HepG2 (cell line): ENCODE results near the gene ZPLD1. TPM values are rescaled to one million over a fixed set of nuclear protein-coding genes. Genes with fewer than 3 reads are reported as not detected.

Source experiments
- ATAC-seq: fragments of 200-7000 bp; cut with Tn5 transposase; 3 replicates; pipeline ENCODE4 v1.9.1; 2020; ENCODE audit warnings: mild to moderate bottlenecking, moderate library complexity
- BruUV-seq: library from RNA; stranded (reverse); fragments of 400-500 nt; replicated peaks from 2 replicates; lab custom pipeline; 2021; lab: Mats Ljungman, UMichigan
- CTCF ChIA-PET: fragments of 300-600 bp; formaldehyde crosslinking; extraction: SDS; loops from one replicate; lab custom pipeline; 2021; ENCODE audit warnings: low total read pairs, inconsistent platforms, low intra/inter-chr PET ratio; lab: Yijun Ruan, JAX
- POLR2A ChIA-PET: fragments of 350-600 bp; sonication (Branson Sonifier 250); formaldehyde crosslinking; loops from one replicate; lab custom pipeline; 2020; ENCODE audit warnings: antibody characterized with exemption, inconsistent platforms; lab: Yijun Ruan, JAX
- DNase-seq: peaks from one replicate; pipeline ENCODE4 v3.0.0-alpha.2; 2015; ENCODE audit warnings: low spot score
- FAIRE-seq: peaks from 3 replicates; lab custom pipeline; 2011; peaks lifted over from hg19 to GRCh38; lab: Jason Lieb, UNC
- H2AFZ ChIP-seq: one replicate; pipeline ENCODE4 v1.6.1; 2011; ENCODE audit warnings: low read length, inconsistent platforms
- H3K27ac ChIP-seq: fragments of 300-600 bp; 3 replicates; pipeline ENCODE4 v1.8.0; 2011; ENCODE audit warnings: mixed run types, mild to moderate bottlenecking, mixed read lengths, low read length, inconsistent platforms; ENCODE audit not compliant: insufficient read depth; ENCODE audit errors: extremely low read length
- H3K27me3 ChIP-seq, 2 experiments: fragments of 200-600 bp in 1 of 2; 2 replicates in 1 of 2; 3 replicates in 1 of 2; pipeline versions ENCODE4 v1.6.0 to v1.8.0; 2011; ENCODE audit warnings: low read length in 2 of 2, mild to moderate bottlenecking in 2 of 2, moderate library complexity in 2 of 2, inconsistent platforms in 1 of 2; ENCODE audit not compliant: insufficient read depth in 2 of 2, control insufficient read depth in 1 of 2
- H3K36me3 ChIP-seq, 2 experiments: fragments of 200-600 bp in 1 of 2; replicated peaks in 1 of 2; 2 replicates in 1 of 2; 3 replicates in 1 of 2; pipeline versions ENCODE4 v1.5.1 to v1.8.0; 2011; ENCODE audit warnings: low read length in 2 of 2, inconsistent platforms in 1 of 2; ENCODE audit not compliant: insufficient read depth in 2 of 2, control insufficient read depth in 1 of 2
- H3K4me1 ChIP-seq: 2 replicates; pipeline ENCODE4 v1.5.1; 2012; ENCODE audit warnings: low read length, inconsistent platforms; ENCODE audit not compliant: insufficient read depth
- H3K4me2 ChIP-seq: 2 replicates; pipeline ENCODE4 v1.6.0; 2011; ENCODE audit warnings: low read depth, low read length, inconsistent platforms
- H3K4me3 ChIP-seq, 3 experiments: fragments of 200-600 bp in 1 of 3; sonication (generic), shearing (Covaris generic) in 1 of 3; replicated peaks in 1 of 3; 2 replicates each; pipeline ENCODE4 v1.5.1; 2011 to 2016; ENCODE audit warnings: low read length in 3 of 3, inconsistent platforms in 2 of 3, low read depth in 2 of 3, mild to moderate bottlenecking in 2 of 3, control low read depth in 1 of 3, mixed read lengths in 1 of 3; ENCODE audit not compliant: insufficient read depth in 1 of 3
- H3K79me2 ChIP-seq: one replicate; pipeline ENCODE4 v1.6.1; 2011; ENCODE audit warnings: low read length, inconsistent platforms; ENCODE audit not compliant: insufficient read depth
- H3K9ac ChIP-seq: 2 replicates; pipeline ENCODE4 v1.6.0; 2011; ENCODE audit warnings: mild to moderate bottlenecking, low read depth, low read length, inconsistent platforms; ENCODE audit not compliant: insufficient read depth
- H3K9me3 ChIP-seq: 2 replicates; pipeline ENCODE4 v1.5.1; 2012; ENCODE audit warnings: mild to moderate bottlenecking, low read length
- H4K20me1 ChIP-seq: 2 replicates; pipeline ENCODE4 v1.6.0; 2011; ENCODE audit warnings: inconsistent platforms, mild to moderate bottlenecking, low read length, moderate library complexity; ENCODE audit not compliant: insufficient read depth
- AGO2 ChIP-seq: fragments of 200-400 bp; formaldehyde crosslinking; optimal IDR thresholded peaks from 2 replicates; pipeline ENCODE3; 2017; ENCODE audit warnings: mild to moderate bottlenecking, low read depth, low read length, moderate library complexity
- HMG20B ChIP-seq: conservative IDR thresholded peaks from 2 replicates; pipeline ENCODE4 v1.6.1; 2016; ENCODE audit warnings: missing genetic modification reagents, missing compliant biosample characterization
- MXI1 ChIP-seq: IDR thresholded peaks from 3 replicates; pipeline ENCODE4 v1.6.1; 2012; ENCODE audit warnings: low read depth, low read length, inconsistent platforms, borderline replicate concordance
- NCOA2 ChIP-seq: sonication (generic); formaldehyde crosslinking; IDR thresholded peaks from 2 replicates; pipeline ENCODE4 v1.8.0; 2022; ENCODE audit warnings: inconsistent platforms
- ZFP36L2 ChIP-seq: sonication (generic); formaldehyde crosslinking; IDR thresholded peaks from 2 replicates; pipeline ENCODE4 v1.4.0; 2020; ENCODE audit warnings: missing genetic modification reagents
- ZNF609 ChIP-seq: sonication (generic); formaldehyde crosslinking; IDR thresholded peaks from 2 replicates; pipeline ENCODE4 v1.4.0; 2020; ENCODE audit warnings: mild to moderate bottlenecking, missing genetic modification reagents, borderline replicate concordance
- ZNF766 ChIP-seq: sonication (generic); formaldehyde crosslinking; IDR thresholded peaks from 2 replicates; pipeline ENCODE4 v1.5.0; 2020; ENCODE audit warnings: missing genetic modification reagents, borderline replicate concordance
- WGBS: methylation state at CpG from one replicate; pipeline ENCODE4 v1.1.6; 2017; ENCODE audit warnings: low lambda C conversion rate; 5-methylcytosine and 5-hydroxymethylcytosine counted together
- in situ Hi-C: cut with HindIII; loops from 2 replicates; pipeline ENCODE4 v1.10.0; 2017; ENCODE audit warnings: low pct_unique_long_range_greater_than_20kb; ENCODE audit not compliant: extremely low pct_ligation_motif_present
- intact Hi-C: fragments of 100-400 bp; cut with micrococcal nuclease; formaldehyde crosslinking; loops from one replicate; pipeline ENCODE4 v1.10.0; 2022; ENCODE audit not compliant: unreplicated experiment
- polyA plus RNA-seq, 8 experiments: library from polyadenylated mRNA; depleted of rRNA in 3 of 8; stranded (reverse) in 7 of 8; unstranded in 1 of 8; fragments of >200 nt; fragmentation: Illumina TruSeq in 4 of 8; extraction: Trizol in 4 of 8; gene quantifications; 2 replicates each; pipeline versions ENCODE4 v1.2.1 to v1.2.3, GENCODE V29; 2011 to 2016; ENCODE audit warnings: low read depth in 4 of 8, missing spikeins in 1 of 8, mixed read lengths in 1 of 8; ENCODE audit not compliant: insufficient read depth in 1 of 8
- total RNA-seq, 5 experiments: library from RNA; depleted of rRNA; stranded (reverse); fragments of >200 nt; fragmentation: Illumina TruSeq; extraction: Trizol; gene quantifications; 2 replicates each; pipeline ENCODE4 v1.2.3, GENCODE V29; 2016; ENCODE audit warnings: low read depth in 1 of 5
- TF ChIP-seq, protein P1 (sequence below): sonication (generic); formaldehyde crosslinking; IDR thresholded peaks from 2 replicates; pipeline ENCODE4 v1.5.0; 2020; ENCODE audit warnings: mild to moderate bottlenecking, missing genetic modification reagents, moderate library complexity

The ZPLD1 gene
- total and polyA plus RNA-seq, 2 of the 13 experiments (the other 11 are each of a cell fraction or from before 2014, with no cell fraction given), result not detected

DNA sequence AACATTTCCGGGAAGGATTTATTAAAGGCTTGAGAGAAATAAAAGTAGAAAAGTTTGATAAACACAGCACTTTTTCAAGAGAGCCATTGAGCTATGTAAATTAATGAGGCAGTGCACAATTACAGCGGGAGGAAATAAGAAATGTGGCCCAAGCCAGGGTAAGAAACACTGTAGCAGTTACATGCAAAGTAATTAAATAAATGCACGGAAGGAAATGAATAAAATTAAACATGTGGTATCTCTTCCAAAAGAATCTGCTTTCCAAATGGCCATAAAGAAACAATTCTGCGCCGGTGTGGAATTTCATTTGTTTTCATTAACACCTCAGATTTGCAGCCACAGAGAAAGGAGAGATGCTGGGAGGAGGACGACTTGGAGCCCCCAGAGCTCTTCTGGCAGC lies 35.3 kb downstream of the ZPLD1 start:
- no peaks in the 10 kb centered on the region for H3K4me1 ChIP-seq
- 25% methylated on average over 6 of the region's 6 CpGs for WGBS
- FAIRE-seq, result no peak
- H3K9ac ChIP-seq, result no peak overlapping the region
- BruUV-seq, result no TSS peak
- no peak overlapping the region for H3K4me3 ChIP-seq
- H3K9me3 ChIP-seq, result no peaks in the 10 kb centered on the region
- intact Hi-C loops, result no loop called here
- ChIA-PET POLR2A (no interaction called here), CTCF (no interaction called here)
- H4K20me1 ChIP-seq, result no peaks in the 10 kb centered on the region
- no peaks in the 10 kb centered on the region for H3K27me3 ChIP-seq
- H3K79me2 ChIP-seq, result no peaks in the 10 kb centered on the region
- no peak overlapping the region for H2AFZ ChIP-seq
- no peak for DNase-seq
- no peak for TF ChIP-seq HMG20B (CRISPR knock-in tag)
- TF ChIP-seq AGO2, result no peak
- no peak for TF ChIP-seq ZNF766 (CRISPR knock-in tag)
- no peak for TF ChIP-seq MXI1
- TF ChIP-seq NCOA2, result no peak
- in situ Hi-C loops, result no loop called here
- no peak overlapping the region for H3K4me2 ChIP-seq
- H3K27ac ChIP-seq, result no peak overlapping the region
- H3K36me3 ChIP-seq, result no peaks in the 10 kb centered on the region
- ATAC-seq, result no peak

DNA sequence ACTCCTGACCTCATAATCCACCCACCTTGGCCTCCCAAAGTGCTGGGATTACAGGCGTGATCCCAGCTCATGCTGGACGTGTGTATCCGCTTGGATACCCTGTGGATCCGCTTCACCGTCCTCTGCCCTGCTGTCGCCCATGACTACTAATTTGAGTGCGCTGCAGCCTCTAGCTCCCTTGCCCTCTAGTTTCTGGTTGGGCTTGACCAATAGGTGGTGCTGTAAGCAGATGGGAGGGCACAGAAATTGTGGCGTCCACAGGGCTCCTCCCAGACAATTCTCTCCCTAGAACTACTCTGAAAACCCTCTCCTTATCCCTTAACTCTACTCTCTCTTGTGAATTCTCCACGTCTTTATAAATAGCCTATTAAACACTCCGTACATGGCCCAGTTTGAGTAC lies 36.2 kb downstream of the ZPLD1 start:
- FAIRE-seq, result no peak
- no peak overlapping the region for H3K9ac ChIP-seq
- BruUV-seq, result no TSS peak
- POLR2A ChIA-PET, result no interaction called here
- no peaks in the 10 kb centered on the region for H3K4me1 ChIP-seq
- H3K4me2 ChIP-seq, result no peak overlapping the region
- no peak overlapping the region for H3K27ac ChIP-seq
- no peak overlapping the region for H3K4me3 ChIP-seq
- CTCF ChIA-PET, result no interaction called here
- TF ChIP-seq ZNF609 (CRISPR knock-in tag) (no peak), ZFP36L2 (CRISPR knock-in tag) (no peak)
- TF ChIP-seq, protein P1, sequence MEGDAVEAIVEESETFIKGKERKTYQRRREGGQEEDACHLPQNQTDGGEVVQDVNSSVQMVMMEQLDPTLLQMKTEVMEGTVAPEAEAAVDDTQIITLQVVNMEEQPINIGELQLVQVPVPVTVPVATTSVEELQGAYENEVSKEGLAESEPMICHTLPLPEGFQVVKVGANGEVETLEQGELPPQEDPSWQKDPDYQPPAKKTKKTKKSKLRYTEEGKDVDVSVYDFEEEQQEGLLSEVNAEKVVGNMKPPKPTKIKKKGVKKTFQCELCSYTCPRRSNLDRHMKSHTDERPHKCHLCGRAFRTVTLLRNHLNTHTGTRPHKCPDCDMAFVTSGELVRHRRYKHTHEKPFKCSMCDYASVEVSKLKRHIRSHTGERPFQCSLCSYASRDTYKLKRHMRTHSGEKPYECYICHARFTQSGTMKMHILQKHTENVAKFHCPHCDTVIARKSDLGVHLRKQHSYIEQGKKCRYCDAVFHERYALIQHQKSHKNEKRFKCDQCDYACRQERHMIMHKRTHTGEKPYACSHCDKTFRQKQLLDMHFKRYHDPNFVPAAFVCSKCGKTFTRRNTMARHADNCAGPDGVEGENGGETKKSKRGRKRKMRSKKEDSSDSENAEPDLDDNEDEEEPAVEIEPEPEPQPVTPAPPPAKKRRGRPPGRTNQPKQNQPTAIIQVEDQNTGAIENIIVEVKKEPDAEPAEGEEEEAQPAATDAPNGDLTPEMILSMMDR, result peak; percentile 25; the same call in 1 of the 2 replicates
- in situ Hi-C loops, result no loop called here
- intact Hi-C loops, result no loop called here
- no peak for DNase-seq
- H3K27me3 ChIP-seq, result no peaks in the 10 kb centered on the region
- H3K36me3 ChIP-seq, result no peaks in the 10 kb centered on the region
- H4K20me1 ChIP-seq, result no peaks in the 10 kb centered on the region
- no peaks in the 10 kb centered on the region for H3K9me3 ChIP-seq
- no peak overlapping the region for H2AFZ ChIP-seq
- WGBS, result 44% methylated on average over 10 of the region's 10 CpGs
- H3K79me2 ChIP-seq, result no peaks in the 10 kb centered on the region
- peak; percentile 61; the same call in 2 of the 3 replicates for ATAC-seq
